ENCODE results near the gene RBCK1. TPM values are rescaled to one million over a fixed set of nuclear protein-coding genes. Genes with fewer than 3 reads are reported as not detected.
"Not testable (repeated sequence)": the region's sequence is repeated elsewhere in the genome, so short reads cannot be mapped to it uniquely, and the experiment has no call there.

The RBCK1 gene
- total and polyA plus RNA-seq, 9 donors, result 53.5 to 86.9 (median 76.6) TPM

DNA sequence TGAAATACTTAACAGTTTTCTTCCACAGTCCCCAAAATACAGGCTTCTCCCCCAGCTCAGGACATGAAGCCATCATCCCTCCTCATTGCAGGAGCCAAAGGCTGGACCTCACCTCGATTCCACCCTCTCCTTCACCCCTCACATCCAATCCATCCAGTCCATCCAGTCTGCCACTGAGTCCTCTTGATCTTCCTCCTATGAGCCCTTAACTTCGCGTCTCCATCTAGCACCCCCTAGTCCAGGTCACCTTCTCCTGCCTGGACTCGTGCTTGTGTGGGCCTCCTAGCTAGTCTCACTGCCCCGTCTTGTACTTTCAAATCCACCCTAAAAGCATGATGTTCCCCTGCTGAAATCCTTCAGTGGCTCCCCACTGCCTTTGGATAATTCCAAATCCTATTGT is 24.2 kb upstream of the RBCK1 start:
- H3K4me3 ChIP-seq, result no peak overlapping the region
- WGBS, 3 donors, result 79 to 89% (median 81%) methylated on average over 5 of the region's 5 CpGs
- intact Hi-C loops (cut with DNase I), result no loop called here

GRCh38 chr20:384723-385122 is 23.4 kb upstream of the RBCK1 start:
- 93 to 100% (median 98%) methylated on average over 1 of the region's 1 CpG for WGBS, 3 donors
- no peak overlapping the region for H3K4me3 ChIP-seq
- no peaks in the 10 kb centered on the region for H3K36me3 ChIP-seq
- no peak overlapping the region for H3K27ac ChIP-seq
- H3K4me1 ChIP-seq (ENCODE audit: insufficient read depth), result peaks cover 7% of the 10 kb centered on the region
- no peak for DNase-seq
- no peak for TF ChIP-seq EP300 (IDR thresholded peaks at IDR 0.05)
- TF ChIP-seq POLR2A (IDR thresholded peaks at IDR 0.05), result no peak
- no peak for TF ChIP-seq CTCF (IDR thresholded peaks at IDR 0.05)
- no peaks in the 10 kb centered on the region for H3K27me3 ChIP-seq
- intact Hi-C loops (cut with DNase I), result no loop called here
- H3K9me3 ChIP-seq, result no peaks in the 10 kb centered on the region

More for the DNA sequence above, 24.2 kb upstream of the RBCK1 start:
- DNase-seq, result no peak
- no peaks in the 10 kb centered on the region for H3K9me3 ChIP-seq
- H3K27me3 ChIP-seq, result no peaks in the 10 kb centered on the region
- H3K4me1 ChIP-seq (ENCODE audit: insufficient read depth), result peaks cover 7% of the 10 kb centered on the region
- no peak overlapping the region for H3K27ac ChIP-seq
- H3K36me3 ChIP-seq, result no peaks in the 10 kb centered on the region
- TF ChIP-seq POLR2A (IDR thresholded peaks at IDR 0.05) (no peak), CTCF (IDR thresholded peaks at IDR 0.05) (no peak), EP300 (IDR thresholded peaks at IDR 0.05) (no peak)

DNA sequence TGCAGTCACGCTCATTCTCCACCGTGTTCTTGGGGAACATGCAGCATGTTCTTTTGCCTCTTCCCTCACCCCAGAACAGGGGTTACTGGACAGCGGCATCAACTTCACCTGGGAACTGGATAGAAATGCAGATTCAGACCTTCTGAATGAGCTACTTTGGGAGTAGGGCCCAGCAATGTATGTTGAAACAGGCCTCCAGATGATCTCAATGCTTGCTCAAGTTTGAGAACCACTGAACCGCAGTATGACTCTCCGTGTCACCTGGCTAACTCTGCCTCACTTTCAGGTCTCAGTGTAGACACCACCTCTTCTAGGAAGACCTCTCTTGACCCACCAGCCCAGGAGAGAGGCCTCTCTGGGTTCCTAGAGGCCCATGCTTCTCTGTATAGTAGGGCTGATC is 22.7 kb upstream of the RBCK1 start:
- Histone ChIP-seq H3K4me3 (no peak overlapping the region), H3K27ac (no peak overlapping the region), H3K27me3 (no peaks in the 10 kb centered on the region), H3K9me3 (no peaks in the 10 kb centered on the region), H3K4me1 (ENCODE audit: insufficient read depth) (peaks cover 7% of the 10 kb centered on the region), H3K36me3 (no peaks in the 10 kb centered on the region)
- 96 to 99% (median 97%) methylated on average over 5 of the region's 5 CpGs for whole genome bisulfite sequencing, 3 donors
- TF ChIP-seq EP300 (IDR thresholded peaks at IDR 0.05) (no peak), CTCF (IDR thresholded peaks at IDR 0.05) (no peak), POLR2A (IDR thresholded peaks at IDR 0.05) (no peak)
- intact Hi-C loops (cut with DNase I), result no loop called here
- no peak for DNase-seq

- intact Hi-C loops (cut with DNase I); H3K27me3 ChIP-seq; H3K9me3 ChIP-seq; H3K4me3 ChIP-seq; H3K4me1 ChIP-seq (ENCODE audit: insufficient read depth); DNase-seq; H3K36me3 ChIP-seq; H3K27ac ChIP-seq: not testable (repeated sequence)
- 95 to 97% (median 96%) methylated on average over 8 of the region's 8 CpGs for WGBS, 3 donors
Observed at GRCh38 chr20:386634-387033, 21.5 kb upstream of the RBCK1 start.

GRCh38 chr20:387520-387919 is 20.6 kb upstream of the RBCK1 start:
- no peak overlapping the region for H3K4me3 ChIP-seq
- intact Hi-C loops (cut with DNase I), result no loop called here
- H3K27me3 ChIP-seq, result no peaks in the 10 kb centered on the region
- no peaks in the 10 kb centered on the region for H3K36me3 ChIP-seq
- WGBS, 3 donors, result 93 to 96% (median 93%) methylated on average over 3 of the region's 3 CpGs
- DNase-seq, result no peak
- no peaks in the 10 kb centered on the region for H3K4me1 ChIP-seq (ENCODE audit: insufficient read depth)
- no peak overlapping the region for H3K27ac ChIP-seq
- no peaks in the 10 kb centered on the region for H3K9me3 ChIP-seq
- TF ChIP-seq EP300 (IDR thresholded peaks at IDR 0.05), result no peak
- no peak for TF ChIP-seq CTCF (IDR thresholded peaks at IDR 0.05)
- no peak for TF ChIP-seq POLR2A (IDR thresholded peaks at IDR 0.05)

Data from ovary (tissue), 9 donors.